ENCODE results near the gene TMEM145.
"Not testable (repeated sequence)": the region's sequence is repeated elsewhere in the genome, so short reads cannot be mapped to it uniquely, and the experiment has no call there.

TMEM145 gene

GRCh38 chr19:42316223-42317211 is 3.4 kb downstream of the TMEM145 start:
- FAIRE-seq, result no peak

GRCh38 chr19:42317535-42317934 is 4.4 kb downstream of the TMEM145 start:
- no peak for FAIRE-seq

- no peak for FAIRE-seq
Measured at GRCh38 chr19:42322305-42322704, 9.2 kb downstream of the TMEM145 start.

GRCh38 chr19:42323473-42323851 is 10.4 kb downstream of the TMEM145 start:
- no peak for FAIRE-seq

GRCh38 chr19:42323852-42324654 is 10.9 kb downstream of the TMEM145 start:
- FAIRE-seq, result no peak

- no peak for FAIRE-seq
Measured at GRCh38 chr19:42324655-42325307, 11.7 kb downstream of the TMEM145 start.

- peak; percentile 99 for FAIRE-seq
Measured at GRCh38 chr19:42325308-42325895, 12.3 kb downstream of the TMEM145 start, which contains the start of gene MEGF8. MEGF8 (plus strand) TSS chr19:42325635; CDS start chr19:42326244, 609 bp downstream.

GRCh38 chr19:42325896-42326771 is 13.0 kb downstream of the TMEM145 start:
- FAIRE-seq, result no peak

GRCh38 chr19:42326969-42327368 is 13.9 kb downstream of the TMEM145 start:
- no peak for FAIRE-seq

GRCh38 chr19:42327381-42327780 is 14.3 kb downstream of the TMEM145 start:
- no peak for FAIRE-seq

GRCh38 chr19:42328106-42328505 is 15.0 kb downstream of the TMEM145 start:
- FAIRE-seq, result no peak

- FAIRE-seq, result no peak
Measured at GRCh38 chr19:42328854-42329253, 15.7 kb downstream of the TMEM145 start.

- no peak for FAIRE-seq
Measured at GRCh38 chr19:42330241-42330711, 17.2 kb downstream of the TMEM145 start.

- not testable (repeated sequence) for FAIRE-seq
Measured at GRCh38 chr19:42331333-42331732, 18.2 kb downstream of the TMEM145 start.

- no peak for FAIRE-seq
Measured at GRCh38 chr19:42332059-42332458, 18.9 kb downstream of the TMEM145 start.

- no peak for FAIRE-seq
Measured at GRCh38 chr19:42333018-42333417, 19.9 kb downstream of the TMEM145 start.

- FAIRE-seq, result no peak
Measured at GRCh38 chr19:42333975-42334696, 21.0 kb downstream of the TMEM145 start.

- no peak for FAIRE-seq
Measured at GRCh38 chr19:42334697-42335373, 21.7 kb downstream of the TMEM145 start.

GRCh38 chr19:42335374-42335936 is 22.3 kb downstream of the TMEM145 start:
- no peak for FAIRE-seq

GRCh38 chr19:42335971-42336370 is 22.9 kb downstream of the TMEM145 start:
- no peak for FAIRE-seq
